Measurements from ENCODE around the gene SLC8B1.
"Not testable (repeated sequence)": the region's sequence is repeated elsewhere in the genome, so short reads cannot be mapped to it uniquely, and the experiment has no call there.

Gene SLC8B1

DNA sequence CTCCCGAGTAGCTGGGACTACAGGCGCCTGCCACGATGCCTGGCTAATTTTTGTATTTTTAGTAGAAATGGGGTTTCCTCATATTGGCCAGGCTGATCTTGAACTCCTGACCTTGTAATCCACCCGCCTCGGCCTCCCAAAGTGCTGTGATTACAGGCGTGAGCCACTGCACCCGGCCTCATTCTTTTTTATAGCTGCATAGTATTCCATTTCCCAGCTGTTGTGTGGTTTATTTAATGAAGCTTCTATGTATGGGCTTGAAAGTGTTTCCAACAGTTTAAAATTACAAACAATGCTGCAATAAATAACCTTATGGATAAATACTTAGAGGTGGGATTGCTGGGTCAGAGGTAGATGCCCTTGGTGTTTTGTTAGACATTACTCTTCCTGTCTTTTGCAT is 19.3 kb upstream of the SLC8B1 start:
- DNase-seq = not testable (repeated sequence)

DNA sequence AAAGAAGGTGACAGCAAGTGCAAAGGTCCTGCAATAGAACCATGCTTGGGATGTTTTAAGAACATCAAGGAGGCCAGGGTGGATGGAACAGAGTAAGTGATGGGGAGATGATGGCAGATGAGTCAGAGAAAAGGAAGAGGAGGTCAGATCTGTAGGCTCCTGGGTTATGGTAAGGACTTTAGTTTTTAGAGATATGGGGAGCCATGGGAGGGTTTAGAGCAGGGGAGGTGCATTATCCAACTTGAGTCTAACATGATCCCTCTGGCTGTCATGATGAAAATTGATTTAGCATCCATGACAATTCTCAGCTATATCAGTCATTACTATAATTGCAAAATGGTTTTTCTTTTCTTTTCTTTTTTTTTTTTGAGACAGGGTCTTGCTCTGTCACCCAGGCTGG is 16.2 kb upstream of the SLC8B1 start:
- no peak for DNase-seq

DNA sequence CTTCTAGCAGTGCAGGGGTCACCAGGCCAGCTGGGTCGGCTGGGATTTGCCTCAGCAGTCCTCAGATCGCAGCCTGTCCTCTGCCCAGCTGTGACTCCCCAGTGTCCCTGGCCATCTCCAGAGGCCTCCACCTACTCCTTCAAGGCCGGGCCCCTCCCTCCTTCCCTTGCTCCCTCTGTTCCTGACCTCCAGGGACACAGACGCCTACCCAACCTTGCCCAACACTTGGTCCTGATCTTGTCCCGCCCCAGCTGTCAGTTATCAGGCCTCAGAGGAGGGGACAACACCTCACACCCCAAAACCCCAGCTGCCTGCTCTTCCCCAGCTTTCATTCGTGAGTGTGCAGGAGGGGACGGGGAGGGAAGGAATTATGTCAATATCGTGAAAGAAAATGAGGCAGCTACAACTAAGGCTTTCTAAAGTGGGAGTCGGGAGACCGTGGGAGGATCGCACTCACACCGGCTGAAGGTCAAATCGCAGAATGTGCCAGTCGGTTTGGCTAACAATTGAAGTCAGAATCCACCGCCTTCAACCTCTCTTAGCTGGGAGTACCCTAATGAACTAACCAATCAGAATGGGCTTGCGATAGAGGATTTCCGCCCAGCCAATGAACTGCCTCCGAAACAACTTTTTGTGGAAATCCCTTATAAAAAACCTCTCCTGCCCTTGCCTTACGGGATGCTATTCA is 14.1 kb upstream of the SLC8B1 start:
- DNase-seq = no peak

DNA sequence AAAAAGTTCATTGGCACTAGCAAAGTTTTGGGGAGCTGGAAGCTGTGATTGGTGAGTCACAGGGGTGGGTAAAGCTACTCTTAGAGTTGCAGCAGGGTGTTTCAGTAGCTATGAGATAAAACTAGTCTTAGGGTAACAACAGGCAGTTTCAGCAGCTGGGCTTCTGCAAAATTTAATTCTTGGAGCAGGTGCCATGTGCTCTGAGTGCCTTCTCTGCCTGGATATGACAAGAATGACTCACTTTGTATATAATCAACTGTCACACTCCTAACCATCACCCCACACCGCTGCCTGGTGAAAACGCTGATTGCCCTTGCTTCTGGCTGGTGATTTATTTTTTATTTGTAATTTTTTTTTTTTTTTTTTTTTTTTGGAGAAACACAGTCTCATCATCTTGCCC is 13.0 kb upstream of the SLC8B1 start:
- DNase-seq = no peak

DNA sequence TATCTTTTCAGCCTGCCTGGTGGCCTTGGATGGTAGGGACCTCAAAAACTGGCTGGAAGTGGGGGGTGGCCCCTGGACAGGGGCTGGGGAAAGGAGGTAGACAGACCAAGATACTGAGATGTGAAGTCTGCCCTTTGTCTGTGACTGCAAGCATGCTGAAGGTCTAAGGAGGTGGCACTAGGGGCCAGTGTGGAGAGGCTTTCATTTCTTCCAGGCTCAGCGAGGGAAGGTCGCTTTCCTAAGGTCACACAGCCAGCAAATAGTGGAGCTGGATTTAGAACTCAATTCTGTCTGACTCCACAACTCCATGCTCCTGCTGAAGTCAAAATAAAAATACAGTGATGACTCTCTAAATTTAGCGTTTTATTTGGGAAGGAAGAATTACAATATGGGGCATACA is 12.2 kb upstream of the SLC8B1 start:
- no peak for DNase-seq

DNA sequence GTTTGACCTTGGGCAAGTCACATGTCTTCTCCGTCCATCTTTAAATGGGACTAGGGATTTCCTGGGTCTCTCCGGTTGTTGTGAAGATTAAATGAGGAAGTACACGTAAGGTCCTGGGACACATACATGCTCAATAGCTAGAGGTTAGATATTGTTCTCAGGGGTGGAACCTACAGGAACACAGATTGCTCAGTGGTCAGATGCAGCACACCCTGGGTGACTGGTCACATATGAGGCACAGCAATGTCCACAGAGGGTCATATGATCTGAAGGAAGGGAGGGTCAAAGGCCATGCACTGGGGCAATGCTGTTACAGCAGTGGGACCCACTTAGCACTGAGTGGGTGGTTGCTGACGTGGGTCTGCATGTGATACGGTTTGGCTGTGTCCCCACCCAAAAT is 11.4 kb upstream of the SLC8B1 start:
- DNase-seq = no peak

DNA sequence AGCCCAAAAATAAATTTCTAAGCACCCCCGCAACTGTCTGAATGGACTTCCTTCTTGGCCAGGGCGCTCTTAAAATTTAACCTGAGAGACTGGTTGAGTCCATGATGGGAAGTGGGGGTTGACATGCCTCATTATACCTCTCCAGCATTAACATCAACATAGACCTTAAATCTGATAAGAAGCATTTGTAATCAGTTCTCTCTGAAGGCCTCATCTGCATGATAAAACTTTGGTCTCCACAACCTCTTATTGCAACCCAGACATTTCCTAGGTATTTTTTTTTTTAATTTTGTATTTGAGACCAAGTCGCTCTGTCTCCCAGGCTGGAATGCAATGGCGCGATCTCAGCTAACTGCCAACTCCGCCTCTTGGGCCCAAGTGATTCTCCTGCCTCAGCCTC is 10.4 kb upstream of the SLC8B1 start:
- no peak for DNase-seq

DNA sequence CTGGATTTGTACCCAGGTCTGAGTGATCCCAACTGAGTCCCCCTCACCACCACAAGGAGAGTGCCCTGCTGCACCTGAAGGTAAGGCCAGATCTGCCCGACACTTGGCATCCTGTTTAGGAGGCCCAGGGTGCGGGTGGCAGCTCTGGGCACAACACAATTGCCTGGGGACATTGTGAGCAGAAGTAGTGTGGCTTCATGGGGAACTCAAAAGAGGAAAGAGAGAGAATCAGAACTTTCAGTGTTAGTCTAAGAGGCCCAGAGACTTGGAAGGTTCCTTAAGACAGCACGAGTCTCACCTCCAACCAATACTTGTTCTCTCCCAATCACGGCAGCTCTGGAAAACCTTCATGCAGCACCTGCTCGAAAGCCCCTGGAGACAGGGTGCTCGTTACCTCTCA is 6.6 kb upstream of the SLC8B1 start:
- DNase-seq = no peak

DNA sequence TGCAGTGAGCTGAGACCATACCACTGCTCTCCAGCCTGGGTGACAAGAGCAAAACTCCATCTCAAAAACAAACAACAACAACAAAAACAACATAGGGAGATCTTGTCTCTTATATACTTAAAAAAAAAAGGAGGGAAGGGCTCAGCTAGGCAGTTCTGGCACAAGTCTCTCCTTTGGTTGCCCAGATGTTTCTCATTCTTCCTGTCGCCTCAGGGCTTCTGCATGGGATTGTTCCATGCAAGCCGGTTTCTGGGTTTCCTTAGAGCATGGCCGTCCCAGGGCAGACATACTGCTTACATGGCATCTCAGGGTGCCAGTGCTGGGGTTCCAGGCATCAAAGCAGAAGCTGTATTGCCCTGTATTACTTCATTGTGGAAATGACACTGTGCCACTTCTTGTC is 5.2 kb upstream of the SLC8B1 start:
- no peak for DNase-seq

DNA sequence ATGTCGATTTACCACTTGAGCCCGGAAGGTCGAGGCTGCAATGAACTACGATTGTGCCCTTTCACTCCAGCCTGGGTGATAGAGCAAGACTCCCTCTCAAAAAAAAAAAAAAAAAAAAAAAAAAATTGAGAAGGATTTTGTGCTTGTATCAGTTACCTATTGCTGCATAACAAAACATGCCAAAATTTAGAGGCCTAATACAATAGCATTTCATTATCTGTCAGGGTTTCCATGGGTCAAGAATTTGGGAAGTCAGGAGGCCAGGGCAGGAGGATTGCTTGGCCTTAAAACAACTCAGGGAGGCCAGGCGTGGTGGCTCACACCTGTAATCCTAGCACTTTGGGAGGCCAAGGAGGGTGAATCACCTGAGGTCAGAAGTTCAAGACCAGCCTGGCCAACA is 4.6 kb upstream of the SLC8B1 start:
- no peak for DNase-seq

DNA sequence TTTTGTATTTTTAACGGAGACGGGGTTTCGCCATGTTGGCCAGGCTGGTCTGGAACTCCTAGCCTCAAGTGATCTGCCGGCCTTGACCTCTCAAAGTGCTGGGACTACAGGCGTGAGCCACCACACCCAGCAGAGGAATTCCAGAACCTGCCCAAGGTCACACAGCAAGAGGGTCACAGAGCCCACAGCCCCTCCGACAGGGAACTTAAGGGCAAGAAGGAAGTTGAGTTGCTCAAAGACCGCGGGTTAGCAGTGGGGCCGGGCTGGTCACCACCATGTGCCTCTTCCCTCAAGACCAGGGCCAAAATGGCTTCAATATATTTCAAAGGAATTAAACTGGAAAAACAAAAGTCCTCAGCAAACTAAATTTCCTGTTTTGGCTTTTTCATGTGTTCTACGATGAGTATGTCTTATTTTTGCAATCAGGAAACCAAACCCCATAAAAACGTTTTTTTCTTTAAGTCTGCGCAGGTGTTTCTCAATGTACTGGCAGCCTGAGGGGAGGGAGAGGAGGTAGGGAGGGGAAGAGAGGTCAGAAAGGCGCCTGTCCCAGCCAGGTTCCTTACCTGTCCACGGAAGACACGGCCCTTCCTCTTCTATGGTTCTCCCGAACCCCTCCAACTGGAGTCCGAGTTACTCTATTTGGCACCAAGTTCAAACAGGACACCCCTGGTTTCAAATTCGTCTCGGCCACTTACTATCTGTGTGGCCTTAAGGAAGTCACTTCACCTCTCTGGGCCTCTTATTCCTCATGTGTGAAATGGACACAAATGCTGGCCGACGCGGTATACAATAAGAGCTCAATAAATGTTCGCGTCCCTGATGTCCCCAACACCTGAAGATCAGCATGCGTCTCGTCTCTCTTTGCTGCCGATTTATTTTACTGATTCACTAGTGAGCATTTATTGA is 778 bp downstream of the SLC8B1 start:
- no peak for DNase-seq

DNA sequence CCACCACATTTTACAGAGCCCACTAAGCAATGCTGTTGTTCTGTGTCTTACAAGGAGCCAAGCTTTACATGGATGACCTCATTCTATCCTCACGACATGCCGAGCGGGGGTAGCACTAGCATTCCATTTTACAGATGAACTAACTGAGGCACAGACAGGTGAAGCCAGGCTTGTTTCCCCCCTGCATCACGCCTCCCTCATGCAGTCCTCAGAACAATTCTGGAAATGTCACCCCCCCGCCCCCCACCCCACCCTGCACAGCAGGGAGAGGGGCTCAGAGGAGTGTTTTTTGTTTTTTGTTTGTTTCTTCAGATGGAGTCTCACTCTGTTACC is 1.5 kb downstream of the SLC8B1 start:
- DNase-seq = no peak

DNA sequence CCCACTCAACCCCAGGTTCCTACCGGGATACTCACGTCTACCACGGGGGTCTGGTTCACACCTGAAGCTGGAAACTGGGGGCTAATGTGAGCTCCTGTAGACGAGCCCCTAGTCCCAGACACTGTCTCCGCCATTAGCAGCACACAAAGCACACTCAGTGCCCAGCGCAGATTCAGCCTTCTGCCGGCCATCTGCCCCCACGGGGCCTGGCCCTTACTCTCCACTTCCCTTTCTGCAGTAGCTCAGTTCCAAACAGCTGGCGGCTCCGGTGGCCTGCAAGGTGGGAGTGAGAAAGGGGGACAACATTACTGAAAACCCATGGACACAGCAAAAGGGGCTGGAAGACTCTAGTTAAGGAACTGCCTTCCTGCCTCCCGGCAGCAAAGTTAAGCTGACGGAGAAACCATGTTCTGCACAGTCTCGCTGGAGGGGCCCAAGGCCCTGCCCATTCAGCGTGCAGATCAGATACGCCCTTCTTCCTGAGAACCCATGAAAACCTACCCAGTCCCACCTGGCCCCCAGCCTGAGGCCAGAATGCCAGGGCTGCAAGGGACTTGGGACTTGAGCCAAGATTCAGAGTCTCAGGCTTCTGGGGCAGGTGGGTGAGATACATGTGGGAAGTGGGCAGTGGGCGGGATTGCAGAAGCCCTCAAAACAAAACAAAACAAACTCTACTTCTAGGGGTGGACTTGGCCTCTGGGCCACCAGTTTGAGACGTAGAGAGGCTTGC is 2.1 kb downstream of the SLC8B1 start:
- no peak for DNase-seq

DNA sequence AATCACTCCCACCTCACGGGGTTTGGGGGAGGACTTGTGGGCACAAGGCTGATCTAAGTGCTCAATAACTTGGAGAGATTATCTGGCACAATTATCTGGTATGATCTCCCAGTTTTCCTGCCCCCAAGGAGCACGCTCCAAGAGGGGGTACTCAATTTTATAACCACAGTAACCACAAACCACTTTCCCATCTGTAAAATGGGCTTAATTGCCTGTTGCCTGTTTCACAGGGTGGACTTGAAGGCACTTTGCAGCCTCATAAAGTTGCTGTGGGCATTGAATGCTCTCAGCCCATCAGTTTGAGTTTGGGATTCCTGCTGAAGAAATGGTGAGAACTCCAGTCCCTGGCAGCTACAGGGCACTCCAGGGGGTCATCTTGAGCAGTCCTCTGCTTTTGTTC is 4.4 kb downstream of the SLC8B1 start:
- no peak for DNase-seq

DNA sequence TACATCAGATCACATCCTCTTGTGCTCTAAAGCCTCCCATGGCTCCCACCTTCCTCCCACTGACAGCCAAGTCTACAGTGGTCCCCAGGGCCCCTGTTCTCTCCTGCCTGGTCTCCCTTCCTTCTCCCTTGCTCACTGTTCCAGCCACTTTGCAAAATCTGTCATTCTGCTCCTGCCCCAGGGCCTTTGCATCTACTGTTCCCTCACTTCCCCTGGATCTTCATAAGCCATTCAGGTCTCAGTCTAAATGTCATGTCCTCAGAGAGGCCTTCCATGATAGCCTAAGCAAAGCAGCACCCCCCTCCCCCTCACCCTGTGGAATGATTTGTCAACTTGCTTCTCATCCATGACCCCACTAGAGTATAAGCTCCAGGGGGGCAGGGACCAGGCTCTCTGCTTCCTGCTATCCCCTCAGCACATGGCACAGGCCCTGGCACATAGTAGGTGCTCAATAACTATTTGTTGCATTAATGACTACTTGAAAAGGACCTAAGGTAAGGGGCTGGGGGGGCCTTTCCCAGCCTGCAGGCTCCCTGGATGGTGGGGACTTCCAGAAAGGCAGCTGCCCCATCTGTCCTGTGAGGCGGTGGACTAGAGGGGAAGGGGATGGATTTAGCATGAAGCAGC is 5.0 kb downstream of the SLC8B1 start:
- DNase-seq = no peak

DNA sequence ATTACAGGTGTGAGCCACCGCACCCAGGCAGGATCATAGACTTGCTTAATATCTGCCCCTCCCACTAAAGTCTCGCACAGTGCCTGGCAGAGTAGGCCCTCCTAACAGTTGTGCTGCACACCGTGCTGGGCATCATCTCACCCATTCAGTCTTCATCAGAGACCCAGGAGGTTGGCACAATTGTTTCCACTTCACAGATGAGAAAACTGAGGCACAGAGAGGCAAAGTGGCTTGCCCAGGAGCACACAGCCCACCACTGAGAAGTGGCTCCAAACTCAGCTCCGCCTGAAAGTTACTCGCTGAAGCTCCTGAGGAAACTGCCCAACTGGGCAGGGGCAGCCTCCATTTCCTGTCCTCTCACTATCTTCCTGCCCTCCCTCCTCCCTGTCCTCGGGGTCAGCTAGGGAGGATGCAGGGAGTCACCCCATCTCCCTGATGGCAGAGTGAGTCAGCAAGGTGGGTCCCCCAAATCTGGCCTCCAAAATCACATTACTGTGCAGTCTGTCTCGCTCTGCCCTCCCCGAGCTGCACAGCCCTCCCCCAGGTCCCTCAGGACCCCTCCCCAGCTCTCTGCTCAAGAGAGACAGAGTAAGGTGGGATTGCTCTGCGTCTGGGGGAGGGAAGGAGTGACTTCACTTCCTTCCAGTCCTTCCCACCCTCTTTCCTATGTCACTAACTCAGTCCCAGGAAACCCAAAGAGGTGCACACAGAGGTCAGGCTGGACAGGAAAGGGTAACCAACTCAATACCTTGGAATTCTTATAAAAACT is 5.7 kb downstream of the SLC8B1 start:
- peak; percentile 64 for DNase-seq

DNA sequence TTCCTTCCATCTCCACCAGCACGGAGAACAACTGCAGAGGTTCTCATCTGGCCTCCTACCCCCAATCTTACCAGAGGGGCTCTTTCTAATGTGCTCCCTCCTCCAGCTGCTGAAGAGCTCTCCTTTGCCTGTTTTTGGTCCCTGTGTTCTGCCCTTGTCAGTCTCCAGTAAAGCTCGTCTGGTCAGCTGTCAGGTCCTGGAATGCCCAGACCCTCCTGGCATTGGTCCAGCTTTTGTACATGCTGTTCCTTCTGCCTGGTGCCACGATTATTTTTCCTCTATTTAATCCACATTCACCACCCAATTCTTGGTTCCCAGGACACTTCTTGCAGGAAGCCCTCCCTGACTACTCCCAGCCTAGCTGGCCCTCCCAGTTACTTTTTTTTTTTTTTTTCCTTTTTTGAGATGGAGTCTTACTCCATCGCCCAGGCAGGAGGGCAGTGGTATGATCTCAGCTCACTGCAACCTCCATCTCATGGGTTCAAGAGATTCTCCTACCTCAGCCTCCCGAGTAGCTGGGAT is 6.5 kb downstream of the SLC8B1 start:
- no peak for DNase-seq

DNA sequence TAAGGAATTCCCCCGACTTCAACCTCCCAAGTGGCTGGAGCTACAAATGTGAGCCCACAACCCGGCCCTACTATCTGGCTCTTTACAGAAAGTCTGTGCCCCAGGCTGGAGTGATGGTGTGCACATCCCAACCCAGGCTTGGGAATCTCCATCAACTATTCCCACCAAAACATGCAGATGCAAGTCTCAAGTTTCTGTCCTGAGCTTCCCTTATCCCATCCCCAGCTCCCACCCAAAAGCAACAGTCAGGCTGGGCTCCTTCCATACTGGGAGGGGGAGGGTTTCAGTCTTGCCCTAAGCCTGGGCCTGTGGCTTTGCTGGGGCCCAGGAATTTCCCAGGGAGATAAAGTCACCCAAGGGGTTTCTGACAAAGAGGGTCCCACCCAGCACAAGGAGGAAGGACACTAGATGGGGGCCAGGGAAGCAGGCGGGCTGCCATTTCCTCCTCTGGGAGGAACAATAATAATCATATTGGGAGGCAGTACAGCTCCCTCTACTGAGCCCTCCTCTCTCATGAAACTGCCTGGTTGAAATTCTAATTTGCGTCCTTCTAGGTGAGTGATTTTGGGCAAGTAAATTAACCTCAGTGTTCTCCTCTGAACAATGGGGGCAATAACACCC is 8.0 kb downstream of the SLC8B1 start:
- no peak for DNase-seq

DNA sequence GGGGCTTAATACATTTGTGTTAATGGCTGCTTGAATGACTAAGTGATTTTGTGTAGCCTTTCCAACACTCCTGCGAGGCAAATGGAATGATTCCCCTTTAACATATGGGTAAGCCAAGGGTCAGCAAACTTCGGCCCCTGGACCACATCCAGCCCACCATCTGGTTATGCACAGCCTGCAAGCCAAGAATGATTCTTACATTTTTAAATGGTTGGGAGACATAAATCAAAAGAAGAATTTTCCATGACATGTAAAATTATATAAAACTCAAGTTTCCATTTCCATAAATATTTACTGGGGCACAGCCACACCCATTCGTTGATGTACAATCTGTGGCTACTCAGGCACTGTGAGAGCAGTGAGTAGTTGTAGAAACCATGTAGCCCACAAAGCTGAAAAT is 9.0 kb downstream of the SLC8B1 start:
- no peak for DNase-seq

DNA sequence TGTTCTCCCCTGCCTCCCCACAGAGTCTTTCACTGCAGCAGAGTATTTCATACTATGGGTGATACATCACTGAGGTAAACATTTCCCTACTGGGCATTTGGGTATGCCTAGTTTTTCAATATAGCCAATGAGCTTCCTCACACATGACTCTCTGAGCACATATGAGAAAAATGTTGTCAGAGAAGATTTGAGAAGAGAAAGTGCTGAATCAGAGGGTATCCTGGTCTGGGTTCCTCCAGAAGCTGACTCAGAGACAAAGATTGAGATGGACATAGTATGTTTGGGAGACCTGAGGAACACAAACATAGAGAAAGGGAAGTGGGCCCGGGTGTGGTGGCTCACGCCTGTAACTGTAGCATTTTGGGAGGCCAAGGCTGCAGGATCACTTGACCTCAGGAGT is 12.6 kb downstream of the SLC8B1 start:
- peak; percentile 91 for DNase-seq

DNA sequence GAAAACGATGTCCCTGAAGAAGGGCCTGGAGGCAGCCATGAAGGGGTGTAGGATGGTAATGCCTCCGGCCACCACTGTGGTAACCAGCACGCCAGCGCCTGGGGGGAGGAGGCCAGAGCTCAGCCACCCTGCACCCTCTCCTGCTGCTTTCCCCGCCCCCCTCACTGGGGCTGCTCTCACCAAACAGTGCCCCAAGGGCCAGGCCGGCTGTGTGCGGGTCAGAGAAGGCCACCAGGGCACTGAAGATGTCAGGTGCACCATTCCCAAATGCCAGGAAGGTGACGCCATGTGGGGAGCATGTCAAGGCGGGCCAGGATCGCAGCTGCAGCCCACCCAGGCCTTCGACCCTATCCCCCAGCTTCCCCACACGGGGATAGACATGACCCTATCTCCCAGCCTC is 14.5 kb downstream of the SLC8B1 start:
- no peak for DNase-seq

All from NCI-H226 (cell line).